ENCODE data around the gene ARR3.
"Not testable (repeated sequence)": the region's sequence is repeated elsewhere in the genome, so short reads cannot be mapped to it uniquely, and the experiment has no call there.

The ARR3 gene

DNA sequence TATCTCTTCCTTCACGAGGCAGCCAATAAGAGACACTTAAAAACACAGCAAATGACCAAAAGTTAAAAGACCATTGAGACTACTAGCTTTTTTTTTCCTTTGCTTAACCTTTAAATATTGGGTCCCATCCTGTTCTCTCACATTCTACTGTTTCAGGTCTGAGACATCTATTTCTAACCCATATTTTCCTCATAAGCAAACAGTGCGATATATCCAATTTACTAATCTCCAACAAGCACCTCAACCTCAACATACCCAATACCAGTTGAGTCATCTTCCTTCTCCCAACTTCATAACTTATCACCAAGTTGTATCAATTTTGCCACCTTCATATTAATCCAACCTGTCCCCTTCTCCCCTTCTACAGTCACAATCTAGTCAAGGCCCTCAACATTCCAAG is 26.6 kb upstream of the ARR3 start:
- H3K36me3 ChIP-seq (ENCODE audit: insufficient read depth, insufficient read length, low read length): no peaks in the 10 kb centered on the region
- no peaks in the 10 kb centered on the region for H3K9me3 ChIP-seq (ENCODE audit: insufficient read depth, low read length)
- no peak for TF ChIP-seq YY1 (IDR thresholded peaks at IDR 0.05; ENCODE audit: insufficient read depth, insufficient read length)
- no peak overlapping the region for H3K9ac ChIP-seq (ENCODE audit: insufficient read length, low read depth)
- H3K4me1 ChIP-seq (ENCODE audit: insufficient read depth, insufficient read length): no peaks in the 10 kb centered on the region
- DNase-seq (ENCODE audit: low read depth, low spot score): no peak
- H3K27me3 ChIP-seq (ENCODE audit: insufficient read depth, insufficient read length): no peaks in the 10 kb centered on the region
- no peak overlapping the region for H3K4me3 ChIP-seq (ENCODE audit: insufficient read length, low read depth)

DNA sequence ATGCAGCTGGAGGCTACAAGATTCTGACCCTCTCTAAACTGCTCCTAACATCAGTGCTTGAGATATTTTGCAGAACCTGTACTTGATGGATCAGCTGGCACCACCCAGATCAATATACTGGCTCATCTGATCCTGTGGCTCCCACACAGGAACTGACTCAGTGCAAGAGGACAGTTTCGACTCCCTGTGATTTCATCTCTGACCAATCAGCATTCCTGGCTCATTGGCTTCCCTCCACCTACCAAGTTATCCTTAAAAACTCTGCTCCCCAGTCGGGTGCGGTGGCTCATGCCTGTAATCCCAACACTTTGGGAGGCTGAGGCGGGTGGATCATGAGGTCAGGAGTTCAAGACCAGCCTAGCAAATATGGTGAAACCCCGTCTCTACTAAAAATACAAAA is 24.5 kb upstream of the ARR3 start:
- not testable (repeated sequence) for H3K27me3 ChIP-seq (ENCODE audit: insufficient read depth, insufficient read length); H3K36me3 ChIP-seq (ENCODE audit: insufficient read depth, insufficient read length, low read length); H3K4me1 ChIP-seq (ENCODE audit: insufficient read depth, insufficient read length); H3K9me3 ChIP-seq (ENCODE audit: insufficient read depth, low read length); H3K9ac ChIP-seq (ENCODE audit: insufficient read length, low read depth); DNase-seq (ENCODE audit: low read depth, low spot score); H3K4me3 ChIP-seq (ENCODE audit: insufficient read length, low read depth)

DNA sequence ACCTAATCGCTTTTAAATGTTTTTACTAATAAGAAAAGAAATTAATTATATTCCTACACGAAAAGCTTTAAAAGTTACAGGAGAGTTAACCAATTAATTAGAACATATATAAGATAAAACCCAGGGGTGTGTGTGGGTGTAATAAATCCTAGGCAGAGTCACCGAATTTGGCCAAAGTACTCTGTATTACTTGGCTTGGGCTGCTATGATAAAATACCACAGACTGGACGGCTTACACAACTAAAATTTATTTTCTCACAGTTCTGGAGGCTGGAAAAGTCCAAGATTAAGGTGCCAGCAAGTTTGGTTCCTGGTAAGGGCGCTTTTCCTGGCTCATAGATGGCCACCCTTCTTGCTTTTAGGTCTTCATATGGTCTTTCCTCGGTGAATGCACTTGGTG is 23.3 kb upstream of the ARR3 start:
- Histone ChIP-seq H3K27me3 (ENCODE audit: insufficient read depth, insufficient read length) (no peaks in the 10 kb centered on the region), H3K36me3 (ENCODE audit: insufficient read depth, insufficient read length, low read length) (no peaks in the 10 kb centered on the region), H3K9me3 (ENCODE audit: insufficient read depth, low read length) (no peaks in the 10 kb centered on the region), H3K4me3 (ENCODE audit: insufficient read length, low read depth) (no peak overlapping the region), H3K4me1 (ENCODE audit: insufficient read depth, insufficient read length) (no peaks in the 10 kb centered on the region), H3K9ac (ENCODE audit: insufficient read length, low read depth) (no peak overlapping the region)
- no peak for DNase-seq (ENCODE audit: low read depth, low spot score)
- no peak for TF ChIP-seq ZNF274 (IDR thresholded peaks at IDR 0.05; ENCODE audit: low read depth, low read length)
- no peak for TF ChIP-seq YY1 (IDR thresholded peaks at IDR 0.05; ENCODE audit: insufficient read depth, insufficient read length)
- no peak for TF ChIP-seq SUZ12 (IDR thresholded peaks at IDR 0.05; ENCODE audit: extremely low read depth, insufficient read depth, insufficient read length)

DNA sequence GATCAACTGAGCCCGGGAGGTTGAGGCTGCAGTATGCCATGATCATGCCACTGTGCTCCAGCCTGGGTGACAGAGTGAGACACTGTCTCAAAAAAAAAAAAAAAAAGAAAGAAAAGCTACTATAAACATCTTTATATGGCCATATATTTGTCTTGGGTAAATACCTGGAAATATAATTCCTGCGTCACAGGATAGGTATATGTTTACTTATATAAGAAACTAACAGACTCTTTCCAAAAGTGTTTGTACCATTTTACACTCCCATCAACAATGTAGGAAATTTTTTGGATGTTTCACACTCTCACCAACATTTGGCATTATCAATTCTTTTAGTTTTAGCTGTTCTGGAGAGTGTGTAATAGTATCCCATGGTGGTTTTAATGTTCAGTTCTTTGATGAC is 20.9 kb upstream of the ARR3 start:
- H3K9me3 ChIP-seq (ENCODE audit: insufficient read depth, low read length): no peaks in the 10 kb centered on the region
- H3K36me3 ChIP-seq (ENCODE audit: insufficient read depth, insufficient read length, low read length): no peaks in the 10 kb centered on the region
- DNase-seq (ENCODE audit: low read depth, low spot score): no peak

DNA sequence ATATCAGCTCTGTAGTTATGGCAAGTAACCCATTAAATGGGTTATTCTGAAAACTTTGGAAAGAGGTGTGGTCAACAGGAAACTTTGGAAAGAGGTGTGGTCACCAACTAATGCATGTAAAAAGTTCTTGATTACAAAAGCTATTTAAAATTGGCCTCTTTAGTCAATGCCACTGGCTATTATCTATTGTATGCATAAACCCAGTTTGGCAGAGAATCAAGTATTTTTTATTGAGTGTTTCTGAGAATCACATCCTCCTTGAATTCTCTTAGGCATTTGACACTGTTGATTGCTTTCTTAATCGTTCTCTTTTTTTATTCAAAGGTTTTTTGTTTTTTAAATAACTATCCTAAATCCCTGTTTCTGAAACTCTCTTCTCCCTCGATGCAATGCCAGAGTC is 15.6 kb upstream of the ARR3 start:
- DNase-seq (ENCODE audit: low read depth, low spot score): no peak
- H3K9me3 ChIP-seq (ENCODE audit: insufficient read depth, low read length): no peaks in the 10 kb centered on the region
- no peaks in the 10 kb centered on the region for H3K4me1 ChIP-seq (ENCODE audit: insufficient read depth, insufficient read length)
- H3K27me3 ChIP-seq (ENCODE audit: insufficient read depth, insufficient read length): no peaks in the 10 kb centered on the region
- TF ChIP-seq SUZ12 (IDR thresholded peaks at IDR 0.05; ENCODE audit: extremely low read depth, insufficient read depth, insufficient read length): no peak
- no peak for TF ChIP-seq ZNF274 (IDR thresholded peaks at IDR 0.05; ENCODE audit: low read depth, low read length)
- TF ChIP-seq YY1 (IDR thresholded peaks at IDR 0.05; ENCODE audit: insufficient read depth, insufficient read length): no peak
- H3K9ac ChIP-seq (ENCODE audit: insufficient read length, low read depth): no peak overlapping the region
- no peaks in the 10 kb centered on the region for H3K36me3 ChIP-seq (ENCODE audit: insufficient read depth, insufficient read length, low read length)
- H3K4me3 ChIP-seq (ENCODE audit: insufficient read length, low read depth): no peak overlapping the region

More for the DNA sequence above, 20.9 kb upstream of the ARR3 start:
- no peak for TF ChIP-seq ZNF274 (IDR thresholded peaks at IDR 0.05; ENCODE audit: low read depth, low read length)
- TF ChIP-seq YY1 (IDR thresholded peaks at IDR 0.05; ENCODE audit: insufficient read depth, insufficient read length): no peak
- TF ChIP-seq SUZ12 (IDR thresholded peaks at IDR 0.05; ENCODE audit: extremely low read depth, insufficient read depth, insufficient read length): no peak
- H3K27me3 ChIP-seq (ENCODE audit: insufficient read depth, insufficient read length): no peaks in the 10 kb centered on the region
- no peak overlapping the region for H3K4me3 ChIP-seq (ENCODE audit: insufficient read length, low read depth)
- H3K9ac ChIP-seq (ENCODE audit: insufficient read length, low read depth): no peak overlapping the region
- no peaks in the 10 kb centered on the region for H3K4me1 ChIP-seq (ENCODE audit: insufficient read depth, insufficient read length)

DNA sequence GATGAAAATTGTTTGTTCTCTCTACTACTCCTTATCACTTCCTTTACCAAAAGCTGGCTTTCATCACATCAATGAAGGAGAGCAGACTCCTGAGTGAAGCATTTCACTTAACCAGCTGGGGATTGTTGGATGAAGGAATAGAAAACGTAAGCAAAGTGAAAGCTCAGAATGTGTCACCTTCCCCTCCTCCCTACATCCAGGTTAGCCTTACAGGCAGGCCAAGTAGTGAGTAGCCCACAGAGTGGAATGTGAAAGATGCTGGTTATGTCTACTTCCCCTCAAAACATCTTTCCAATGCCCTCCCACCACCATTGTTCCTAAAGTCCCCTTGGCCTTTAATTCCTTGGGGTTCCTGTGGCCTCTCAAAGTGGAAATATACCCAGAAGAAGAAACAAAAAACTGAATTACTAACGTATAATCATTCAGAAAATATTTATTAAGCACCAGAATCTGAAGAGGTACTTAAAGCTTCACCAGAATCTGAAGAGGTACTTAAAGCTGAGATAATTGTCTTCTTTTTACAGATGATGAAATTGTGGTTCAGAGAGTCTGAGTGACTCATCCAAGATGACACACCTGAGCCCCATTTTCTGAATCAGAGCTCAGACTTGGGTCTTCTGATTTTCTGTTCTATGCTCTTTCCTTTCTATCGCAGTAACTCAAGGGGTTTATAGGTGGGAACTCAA is 14.6 kb upstream of the ARR3 start:
- no peak for DNase-seq (ENCODE audit: low read depth, low spot score)
- Histone ChIP-seq H3K9ac (ENCODE audit: insufficient read length, low read depth) (no peak overlapping the region), H3K4me1 (ENCODE audit: insufficient read depth, insufficient read length) (no peaks in the 10 kb centered on the region), H3K4me3 (ENCODE audit: insufficient read length, low read depth) (no peak overlapping the region), H3K36me3 (ENCODE audit: insufficient read depth, insufficient read length, low read length) (no peaks in the 10 kb centered on the region), H3K9me3 (ENCODE audit: insufficient read depth, low read length) (no peaks in the 10 kb centered on the region), H3K27me3 (ENCODE audit: insufficient read depth, insufficient read length) (no peaks in the 10 kb centered on the region)
- TF ChIP-seq SUZ12 (IDR thresholded peaks at IDR 0.05; ENCODE audit: extremely low read depth, insufficient read depth, insufficient read length) (no peak), ZNF274 (IDR thresholded peaks at IDR 0.05; ENCODE audit: low read depth, low read length) (no peak), YY1 (IDR thresholded peaks at IDR 0.05; ENCODE audit: insufficient read depth, insufficient read length) (no peak)

DNA sequence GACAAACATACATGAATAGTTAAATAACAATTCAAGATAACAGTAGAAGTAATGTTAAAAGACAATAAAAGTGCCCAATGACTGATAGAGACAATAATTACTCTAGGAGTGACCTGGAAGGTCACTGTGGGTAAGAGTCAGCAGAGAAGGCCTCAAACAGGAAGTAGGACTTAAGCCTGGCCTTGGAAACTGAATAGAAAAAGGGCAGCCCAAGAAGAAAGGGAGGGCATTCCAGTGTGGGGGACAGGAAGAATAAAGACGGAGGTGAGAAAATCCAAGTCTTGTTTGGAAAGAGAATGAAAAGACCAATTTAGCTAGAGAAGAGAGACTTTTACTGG is 14.1 kb upstream of the ARR3 start:
- no peaks in the 10 kb centered on the region for H3K27me3 ChIP-seq (ENCODE audit: insufficient read depth, insufficient read length)
- DNase-seq (ENCODE audit: low read depth, low spot score): no peak
- no peaks in the 10 kb centered on the region for H3K36me3 ChIP-seq (ENCODE audit: insufficient read depth, insufficient read length, low read length)
- H3K4me3 ChIP-seq (ENCODE audit: insufficient read length, low read depth): no peak overlapping the region
- no peak overlapping the region for H3K9ac ChIP-seq (ENCODE audit: insufficient read length, low read depth)
- no peak for TF ChIP-seq YY1 (IDR thresholded peaks at IDR 0.05; ENCODE audit: insufficient read depth, insufficient read length)
- no peak for TF ChIP-seq SUZ12 (IDR thresholded peaks at IDR 0.05; ENCODE audit: extremely low read depth, insufficient read depth, insufficient read length)
- no peak for TF ChIP-seq ZNF274 (IDR thresholded peaks at IDR 0.05; ENCODE audit: low read depth, low read length)
- H3K4me1 ChIP-seq (ENCODE audit: insufficient read depth, insufficient read length): no peaks in the 10 kb centered on the region
- H3K9me3 ChIP-seq (ENCODE audit: insufficient read depth, low read length): no peaks in the 10 kb centered on the region

DNA sequence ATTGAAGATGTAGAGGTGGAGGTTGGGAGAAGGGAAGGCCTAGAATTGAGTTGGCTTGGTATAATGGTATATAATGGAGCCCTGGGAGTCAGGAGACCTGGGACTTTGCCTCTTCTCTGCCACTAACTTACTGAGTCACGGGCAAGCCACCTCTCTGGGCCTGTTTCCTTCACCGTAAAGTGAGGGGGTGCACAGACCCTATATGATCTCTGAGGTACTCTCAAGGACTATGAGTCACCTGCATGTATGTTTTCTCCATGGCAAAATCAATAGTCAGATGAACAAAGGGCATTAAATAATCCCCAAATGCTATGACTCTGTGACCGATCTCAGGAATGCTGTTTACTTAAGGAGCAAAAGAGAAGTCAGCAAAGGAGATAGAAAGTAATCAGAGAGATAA is 13.2 kb upstream of the ARR3 start:
- Histone ChIP-seq H3K27me3 (ENCODE audit: insufficient read depth, insufficient read length) (no peaks in the 10 kb centered on the region), H3K9ac (ENCODE audit: insufficient read length, low read depth) (no peak overlapping the region), H3K36me3 (ENCODE audit: insufficient read depth, insufficient read length, low read length) (no peaks in the 10 kb centered on the region), H3K4me3 (ENCODE audit: insufficient read length, low read depth) (no peak overlapping the region), H3K4me1 (ENCODE audit: insufficient read depth, insufficient read length) (no peaks in the 10 kb centered on the region), H3K9me3 (ENCODE audit: insufficient read depth, low read length) (no peaks in the 10 kb centered on the region)
- TF ChIP-seq ZNF274 (IDR thresholded peaks at IDR 0.05; ENCODE audit: low read depth, low read length) (no peak), SUZ12 (IDR thresholded peaks at IDR 0.05; ENCODE audit: extremely low read depth, insufficient read depth, insufficient read length) (no peak), YY1 (IDR thresholded peaks at IDR 0.05; ENCODE audit: insufficient read depth, insufficient read length) (no peak)
- no peak for DNase-seq (ENCODE audit: low read depth, low spot score)
